Measurements from ENCODE around the gene BIRC6.

The BIRC6 gene

DNA sequence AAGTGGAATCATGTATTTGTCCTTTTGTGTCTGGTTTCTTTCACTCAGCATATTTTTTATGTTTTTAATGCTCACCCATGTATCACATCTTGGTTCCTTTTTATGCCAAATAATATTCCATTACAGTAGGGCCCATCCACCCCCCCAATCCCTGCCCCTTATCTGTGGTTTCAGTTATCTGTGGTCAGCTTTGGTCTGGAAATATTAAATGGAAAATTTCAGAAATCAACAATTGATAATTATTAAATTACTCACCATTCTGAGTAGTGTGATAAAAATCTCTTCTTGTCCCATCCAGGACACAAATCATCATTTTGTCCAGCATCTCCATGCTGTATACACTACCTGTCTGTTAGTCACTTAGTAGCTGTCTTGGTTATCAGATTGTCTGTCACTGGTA is 66.7 kb downstream of the BIRC6 start:
- Histone ChIP-seq H4K20me1 (ENCODE audit: low read depth, low read length) (peaks cover 14% of the 10 kb centered on the region), H3K27ac (ENCODE audit: low read depth, low read length) (no peak overlapping the region), H3K79me2 (ENCODE audit: insufficient read depth, low read length) (peaks cover 96% of the 10 kb centered on the region), H3F3A (ENCODE audit: insufficient read depth) (peaks cover 7% of the 10 kb centered on the region; the same call in 1 of the 2 replicates), H3K4me2 (ENCODE audit: low read depth, low read length, poor library complexity, severe bottlenecking) (no peak overlapping the region), H3K27me3 (ENCODE audit: low read length) (no peaks in the 10 kb centered on the region), H3K9me3 (ENCODE audit: insufficient read depth, low read length) (no peaks in the 10 kb centered on the region), H3K36me3 (ENCODE audit: low read length) (no peaks in the 10 kb centered on the region), H3K4me3 (ENCODE audit: insufficient read depth, low read length, poor library complexity, severe bottlenecking) (no peak overlapping the region), H3K9ac (ENCODE audit: low read length) (no peak overlapping the region), H2AFZ (ENCODE audit: low read depth, low read length, severe bottlenecking) (no peak overlapping the region), H3K9me2 (replicated peaks; ENCODE audit: insufficient read depth, low read length) (no peaks in the 10 kb centered on the region)
- TF ChIP-seq CTCF (IDR thresholded peaks at IDR 0.05; ENCODE audit: insufficient read depth, low read length, poor library complexity, severe bottlenecking) (no peak), EZH2phosphoT487 (conservative IDR thresholded peaks at IDR 0.05; ENCODE audit: low read length) (no peak)

- Histone ChIP-seq H3K9ac (ENCODE audit: low read length) (no peak overlapping the region), H3K9me2 (replicated peaks; ENCODE audit: insufficient read depth, low read length) (no peaks in the 10 kb centered on the region), H3K9me3 (ENCODE audit: insufficient read depth, low read length) (no peaks in the 10 kb centered on the region), H3K4me3 (ENCODE audit: insufficient read depth, low read length, poor library complexity, severe bottlenecking) (no peak overlapping the region), H3K4me2 (ENCODE audit: low read depth, low read length, poor library complexity, severe bottlenecking) (no peak overlapping the region), H3F3A (ENCODE audit: insufficient read depth) (peaks cover 7% of the 10 kb centered on the region), H3K36me3 (ENCODE audit: low read length) (peaks cover 9% of the 10 kb centered on the region; the same call in 1 of the 2 replicates), H3K27ac (ENCODE audit: low read depth, low read length) (no peak overlapping the region), H2AFZ (ENCODE audit: low read depth, low read length, severe bottlenecking) (no peak overlapping the region), H3K79me2 (ENCODE audit: insufficient read depth, low read length) (peaks cover 98% of the 10 kb centered on the region), H3K27me3 (ENCODE audit: low read length) (no peaks in the 10 kb centered on the region), H4K20me1 (ENCODE audit: low read depth, low read length) (peaks cover 13% of the 10 kb centered on the region)
- TF ChIP-seq EZH2phosphoT487 (conservative IDR thresholded peaks at IDR 0.05; ENCODE audit: low read length): no peak
- TF ChIP-seq CTCF (IDR thresholded peaks at IDR 0.05; ENCODE audit: insufficient read depth, low read length, poor library complexity, severe bottlenecking): no peak
Observed at GRCh38 chr2:32424739-32425138, 67.9 kb downstream of the BIRC6 start.

DNA sequence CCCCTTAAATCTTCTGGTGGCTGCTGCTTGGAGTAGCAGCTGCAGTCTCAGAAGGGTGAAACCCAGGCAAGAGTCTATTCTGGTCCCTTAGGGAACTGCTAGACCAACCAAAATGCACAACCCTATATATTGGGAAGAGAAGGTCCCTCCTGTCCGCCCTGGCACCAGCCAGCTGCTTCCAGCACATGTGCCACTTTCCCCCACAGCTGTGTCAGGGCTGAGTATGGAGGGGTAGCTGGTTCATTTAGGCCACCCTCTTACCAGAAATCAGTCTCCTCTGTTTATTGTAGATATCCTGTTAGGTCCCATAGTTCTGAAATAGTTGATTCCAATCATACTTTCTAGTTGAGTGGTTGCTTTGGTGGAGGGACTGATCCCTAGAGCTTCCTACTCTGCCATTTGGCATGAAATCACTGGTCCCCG is 68.9 kb downstream of the BIRC6 start:
- TF ChIP-seq CTCF (IDR thresholded peaks at IDR 0.05; ENCODE audit: insufficient read depth, low read length, poor library complexity, severe bottlenecking) (no peak), EZH2phosphoT487 (conservative IDR thresholded peaks at IDR 0.05; ENCODE audit: low read length) (no peak)
- Histone ChIP-seq H3K4me2 (ENCODE audit: low read depth, low read length, poor library complexity, severe bottlenecking) (no peak overlapping the region), H4K20me1 (ENCODE audit: low read depth, low read length) (peaks cover 12% of the 10 kb centered on the region)

More for the DNA sequence above, 68.9 kb downstream of the BIRC6 start:
- H3K27ac ChIP-seq (ENCODE audit: low read depth, low read length): no peak overlapping the region
- H3K36me3 ChIP-seq (ENCODE audit: low read length): peaks cover 18% of the 10 kb centered on the region; the same call in 1 of the 2 replicates
- H3K79me2 ChIP-seq (ENCODE audit: insufficient read depth, low read length): peaks cover 95% of the 10 kb centered on the region
- peaks cover 7% of the 10 kb centered on the region for H3F3A ChIP-seq (ENCODE audit: insufficient read depth)
- no peaks in the 10 kb centered on the region for H3K9me3 ChIP-seq (ENCODE audit: insufficient read depth, low read length)
- H2AFZ ChIP-seq (ENCODE audit: low read depth, low read length, severe bottlenecking): no peak overlapping the region
- no peak overlapping the region for H3K4me3 ChIP-seq (ENCODE audit: insufficient read depth, low read length, poor library complexity, severe bottlenecking)
- no peaks in the 10 kb centered on the region for H3K27me3 ChIP-seq (ENCODE audit: low read length)
- H3K9me2 ChIP-seq (replicated peaks; ENCODE audit: insufficient read depth, low read length): no peaks in the 10 kb centered on the region
- H3K9ac ChIP-seq (ENCODE audit: low read length): no peak overlapping the region
